Measurements from ENCODE around the gene SGCA.

Gene SGCA

DNA sequence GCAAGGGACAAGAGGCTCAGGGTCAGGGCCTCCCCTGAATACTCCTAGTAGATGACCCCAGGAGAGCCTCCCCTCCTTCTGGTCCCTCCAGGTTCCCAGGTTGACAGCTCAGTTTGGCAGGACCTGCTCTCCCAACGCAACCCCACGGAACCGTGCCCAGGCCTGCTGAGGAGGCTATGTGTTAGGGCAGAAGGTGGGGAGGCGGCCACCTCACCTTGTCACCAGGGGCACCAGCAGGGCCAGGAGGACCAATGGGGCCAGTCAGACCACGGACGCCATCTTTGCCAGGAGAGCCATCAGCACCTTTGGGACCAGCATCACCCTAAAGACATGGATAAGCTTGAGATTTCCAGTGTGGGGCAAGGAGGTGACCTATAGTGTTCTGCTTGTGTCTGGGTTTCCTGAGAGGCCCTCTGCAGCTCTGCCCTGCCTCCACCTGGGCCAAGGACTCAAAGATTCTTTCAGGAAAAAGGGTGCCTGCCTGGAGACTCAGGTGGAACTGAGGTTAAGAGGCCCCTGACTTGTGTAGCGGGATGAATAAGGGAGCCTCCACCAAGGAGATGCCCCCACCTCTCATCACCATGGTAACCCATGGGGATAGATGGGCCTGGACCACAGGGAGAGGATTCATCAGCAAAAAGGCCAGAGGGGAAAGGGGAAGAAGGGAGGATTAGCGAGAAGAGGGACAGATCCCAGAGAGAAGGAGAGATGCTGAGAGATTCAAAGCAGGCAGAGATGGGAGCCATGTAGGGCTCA, 25.0 kb downstream of the SGCA start:
- Histone ChIP-seq H3K23ac (ENCODE audit: low read length) (no peak overlapping the region), H2BK15ac (replicated peaks; ENCODE audit: low read depth) (no peak overlapping the region), H2BK120ac (ENCODE audit: low read depth, low read length) (no peak overlapping the region), H4K5ac (ENCODE audit: low read length) (no peak overlapping the region), H4K8ac (ENCODE audit: low read depth, low read length) (no peak overlapping the region), H3K79me2 (ENCODE audit: control insufficient read depth, insufficient read depth, low read length) (no peaks in the 10 kb centered on the region), H3K4me3 (ENCODE audit: low read length) (no peak overlapping the region), H3K56ac (ENCODE audit: low read length) (no peak overlapping the region), H3K4ac (ENCODE audit: low read depth, low read length) (no peak overlapping the region), H2BK5ac (ENCODE audit: low read length) (no peak overlapping the region), H3K27me3 (ENCODE audit: insufficient read depth, low read length, poor library complexity) (no peaks in the 10 kb centered on the region), H3K4me2 (ENCODE audit: low read length) (no peak overlapping the region), H3K9ac (ENCODE audit: low read length) (no peak overlapping the region), H3K79me1 (ENCODE audit: low read length) (no peaks in the 10 kb centered on the region), H2AK5ac (ENCODE audit: low read length) (no peak overlapping the region), H3K27ac (ENCODE audit: low read depth, low read length) (no peak overlapping the region), H3K36me3 (ENCODE audit: control insufficient read depth, insufficient read depth, low read length) (no peaks in the 10 kb centered on the region), H3K4me1 (ENCODE audit: control insufficient read depth, low read depth, low read length) (no peaks in the 10 kb centered on the region), H3K18ac (ENCODE audit: low read length) (no peak overlapping the region)
- DNase-seq: no peak
- no CpG with 5 or more reads among the region's 8 CpGs for WGBS (ENCODE audit: extremely low coverage, insufficient coverage, low lambda C conversion rate)

DNA sequence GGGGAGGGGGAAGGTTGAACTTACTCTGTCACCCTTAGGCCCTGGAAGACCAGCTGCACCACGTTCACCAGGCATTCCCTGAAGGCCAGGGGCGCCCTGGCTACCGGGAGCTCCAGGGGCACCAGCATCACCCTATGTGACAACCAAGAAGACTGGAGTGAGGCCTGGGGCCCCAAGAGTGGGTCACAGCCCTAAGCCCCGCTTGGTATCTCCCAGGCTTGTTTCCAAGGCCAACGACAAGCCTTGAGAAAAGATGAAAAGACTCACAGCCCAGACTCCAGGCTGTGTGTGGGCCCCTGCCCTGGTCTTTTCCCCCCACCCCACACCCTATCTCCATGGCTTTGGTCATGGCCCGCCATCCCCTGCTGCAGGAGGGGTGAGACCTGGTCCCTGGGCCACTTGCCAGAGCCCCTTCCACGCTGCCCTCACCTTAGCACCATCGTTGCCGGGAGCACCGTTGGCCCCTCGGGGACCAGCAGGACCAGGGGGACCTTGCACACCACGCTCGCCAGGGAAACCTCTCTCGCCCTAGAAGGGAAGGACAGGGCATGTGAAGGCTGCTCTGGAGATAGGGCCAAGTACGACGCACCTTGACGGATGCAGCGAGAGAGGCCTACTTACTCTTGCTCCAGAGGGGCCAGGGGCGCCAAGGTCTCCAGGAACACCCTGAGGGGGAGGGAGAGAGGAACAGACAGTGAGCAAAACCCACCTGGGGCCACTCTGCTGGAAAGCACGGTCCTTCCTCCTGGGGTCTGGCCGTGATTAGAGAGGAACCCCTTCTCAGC, 25.7 kb downstream of the SGCA start:
- no peaks in the 10 kb centered on the region for H3K79me1 ChIP-seq (ENCODE audit: low read length)
- no peak overlapping the region for H3K4me3 ChIP-seq (ENCODE audit: low read length)
- H2BK15ac ChIP-seq (replicated peaks; ENCODE audit: low read depth): no peak overlapping the region
- no peaks in the 10 kb centered on the region for H3K27me3 ChIP-seq (ENCODE audit: insufficient read depth, low read length, poor library complexity)
- no peak overlapping the region for H3K4me2 ChIP-seq (ENCODE audit: low read length)
- no peak overlapping the region for H2AK5ac ChIP-seq (ENCODE audit: low read length)
- no peak for DNase-seq
- H3K18ac ChIP-seq (ENCODE audit: low read length): no peak overlapping the region
- no peak overlapping the region for H2BK5ac ChIP-seq (ENCODE audit: low read length)
- H3K79me2 ChIP-seq (ENCODE audit: control insufficient read depth, insufficient read depth, low read length): no peaks in the 10 kb centered on the region
- no peak overlapping the region for H3K9ac ChIP-seq (ENCODE audit: low read length)
- H4K8ac ChIP-seq (ENCODE audit: low read depth, low read length): no peak overlapping the region
- H2BK120ac ChIP-seq (ENCODE audit: low read depth, low read length): no peak overlapping the region
- H3K23ac ChIP-seq (ENCODE audit: low read length): no peak overlapping the region
- no peaks in the 10 kb centered on the region for H3K4me1 ChIP-seq (ENCODE audit: control insufficient read depth, low read depth, low read length)
- H3K56ac ChIP-seq (ENCODE audit: low read length): no peak overlapping the region
- H4K5ac ChIP-seq (ENCODE audit: low read length): no peak overlapping the region
- no peak overlapping the region for H3K27ac ChIP-seq (ENCODE audit: low read depth, low read length)
- no peaks in the 10 kb centered on the region for H3K36me3 ChIP-seq (ENCODE audit: control insufficient read depth, insufficient read depth, low read length)
- no CpG with 5 or more reads among the region's 21 CpGs for WGBS (ENCODE audit: extremely low coverage, insufficient coverage, low lambda C conversion rate)
- H3K4ac ChIP-seq (ENCODE audit: low read depth, low read length): no peak overlapping the region

DNA sequence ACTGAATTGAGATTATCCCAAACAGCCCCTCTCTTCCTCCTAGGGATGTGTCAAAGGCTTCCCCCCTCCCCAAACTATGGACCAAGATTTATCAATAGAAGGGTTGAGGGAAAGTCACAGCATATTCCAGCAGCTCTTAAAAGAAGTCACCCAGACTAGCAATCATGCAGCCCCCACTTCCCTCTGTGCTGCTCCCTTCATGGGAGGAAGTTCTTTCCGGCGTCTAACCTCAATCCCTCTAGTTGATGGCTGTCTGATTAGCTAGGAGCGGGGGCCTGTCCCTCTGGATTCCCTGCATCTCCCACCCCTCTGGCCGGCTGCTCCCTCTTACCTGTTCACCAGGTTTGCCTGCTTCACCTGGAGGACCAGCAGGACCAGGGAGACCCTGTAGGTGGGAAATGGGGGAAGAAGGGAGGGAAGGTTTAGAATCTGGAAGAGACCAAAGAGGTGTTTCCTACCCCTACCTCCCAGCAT, 26.4 kb downstream of the SGCA start:
- Histone ChIP-seq H3K79me2 (ENCODE audit: control insufficient read depth, insufficient read depth, low read length) (no peaks in the 10 kb centered on the region), H3K79me1 (ENCODE audit: low read length) (no peaks in the 10 kb centered on the region), H3K56ac (ENCODE audit: low read length) (no peak overlapping the region), H3K36me3 (ENCODE audit: control insufficient read depth, insufficient read depth, low read length) (no peaks in the 10 kb centered on the region), H3K4me2 (ENCODE audit: low read length) (no peak overlapping the region), H3K4ac (ENCODE audit: low read depth, low read length) (no peak overlapping the region), H4K5ac (ENCODE audit: low read length) (no peak overlapping the region), H3K18ac (ENCODE audit: low read length) (no peak overlapping the region), H3K27me3 (ENCODE audit: insufficient read depth, low read length, poor library complexity) (no peaks in the 10 kb centered on the region), H2BK15ac (replicated peaks; ENCODE audit: low read depth) (no peak overlapping the region), H2AK5ac (ENCODE audit: low read length) (no peak overlapping the region), H4K8ac (ENCODE audit: low read depth, low read length) (no peak overlapping the region), H3K27ac (ENCODE audit: low read depth, low read length) (no peak overlapping the region), H3K23ac (ENCODE audit: low read length) (no peak overlapping the region), H2BK5ac (ENCODE audit: low read length) (no peak overlapping the region), H3K9ac (ENCODE audit: low read length) (no peak overlapping the region), H2BK120ac (ENCODE audit: low read depth, low read length) (no peak overlapping the region), H3K4me3 (ENCODE audit: low read length) (no peak overlapping the region), H3K4me1 (ENCODE audit: control insufficient read depth, low read depth, low read length) (no peaks in the 10 kb centered on the region)
- no CpG with 5 or more reads among the region's 4 CpGs for WGBS (ENCODE audit: extremely low coverage, insufficient coverage, low lambda C conversion rate)
- DNase-seq: no peak

DNA sequence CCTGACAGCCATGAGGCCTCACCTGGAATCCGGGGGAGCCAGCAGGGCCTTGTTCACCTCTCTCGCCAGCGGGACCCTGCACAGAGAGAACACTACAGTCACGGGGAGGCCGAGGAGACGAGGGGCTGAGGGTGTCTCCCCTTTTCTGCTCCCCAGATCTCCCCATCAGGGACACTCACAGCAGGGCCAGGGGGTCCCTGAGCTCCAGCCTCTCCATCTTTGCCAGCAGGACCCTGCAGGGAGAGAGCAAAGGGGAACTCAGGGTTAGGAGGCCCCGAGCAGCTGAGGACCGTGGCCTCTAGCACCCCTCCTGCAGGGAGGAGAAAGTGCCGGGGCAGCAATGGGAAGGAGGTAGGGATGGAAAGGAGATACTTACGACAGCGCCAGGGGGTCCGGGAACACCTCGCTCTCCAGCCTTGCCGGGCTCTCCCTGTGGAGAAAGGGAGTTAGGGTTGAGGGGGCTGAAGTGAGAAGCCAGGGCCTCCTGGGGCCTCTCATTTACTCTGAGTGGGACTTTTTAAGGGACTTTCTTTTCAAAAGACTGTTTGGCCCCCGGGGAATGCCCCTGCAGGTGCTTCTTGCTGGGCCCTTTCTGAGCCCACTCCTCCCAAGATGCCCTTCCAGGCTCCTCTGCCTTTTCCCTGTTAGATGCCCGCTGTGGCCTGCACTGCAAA, 26.9 kb downstream of the SGCA start:
- H2BK5ac ChIP-seq (ENCODE audit: low read length): no peak overlapping the region
- H3K4ac ChIP-seq (ENCODE audit: low read depth, low read length): no peak overlapping the region
- no peak overlapping the region for H3K56ac ChIP-seq (ENCODE audit: low read length)
- H3K79me1 ChIP-seq (ENCODE audit: low read length): no peaks in the 10 kb centered on the region
- H4K5ac ChIP-seq (ENCODE audit: low read length): no peak overlapping the region
- H2BK120ac ChIP-seq (ENCODE audit: low read depth, low read length): no peak overlapping the region
- DNase-seq: no peak
- no peak overlapping the region for H3K4me2 ChIP-seq (ENCODE audit: low read length)
- no peak overlapping the region for H3K9ac ChIP-seq (ENCODE audit: low read length)
- H2AK5ac ChIP-seq (ENCODE audit: low read length): no peak overlapping the region
- H3K27me3 ChIP-seq (ENCODE audit: insufficient read depth, low read length, poor library complexity): no peaks in the 10 kb centered on the region
- no peak overlapping the region for H3K4me3 ChIP-seq (ENCODE audit: low read length)
- no peak overlapping the region for H2BK15ac ChIP-seq (replicated peaks; ENCODE audit: low read depth)
- H3K27ac ChIP-seq (ENCODE audit: low read depth, low read length): no peak overlapping the region
- no peaks in the 10 kb centered on the region for H3K36me3 ChIP-seq (ENCODE audit: control insufficient read depth, insufficient read depth, low read length)
- H3K18ac ChIP-seq (ENCODE audit: low read length): no peak overlapping the region
- WGBS (ENCODE audit: extremely low coverage, insufficient coverage, low lambda C conversion rate): no CpG with 5 or more reads among the region's 16 CpGs
- no peak overlapping the region for H4K8ac ChIP-seq (ENCODE audit: low read depth, low read length)
- no peaks in the 10 kb centered on the region for H3K4me1 ChIP-seq (ENCODE audit: control insufficient read depth, low read depth, low read length)
- H3K23ac ChIP-seq (ENCODE audit: low read length): no peak overlapping the region
- no peaks in the 10 kb centered on the region for H3K79me2 ChIP-seq (ENCODE audit: control insufficient read depth, insufficient read depth, low read length)

DNA sequence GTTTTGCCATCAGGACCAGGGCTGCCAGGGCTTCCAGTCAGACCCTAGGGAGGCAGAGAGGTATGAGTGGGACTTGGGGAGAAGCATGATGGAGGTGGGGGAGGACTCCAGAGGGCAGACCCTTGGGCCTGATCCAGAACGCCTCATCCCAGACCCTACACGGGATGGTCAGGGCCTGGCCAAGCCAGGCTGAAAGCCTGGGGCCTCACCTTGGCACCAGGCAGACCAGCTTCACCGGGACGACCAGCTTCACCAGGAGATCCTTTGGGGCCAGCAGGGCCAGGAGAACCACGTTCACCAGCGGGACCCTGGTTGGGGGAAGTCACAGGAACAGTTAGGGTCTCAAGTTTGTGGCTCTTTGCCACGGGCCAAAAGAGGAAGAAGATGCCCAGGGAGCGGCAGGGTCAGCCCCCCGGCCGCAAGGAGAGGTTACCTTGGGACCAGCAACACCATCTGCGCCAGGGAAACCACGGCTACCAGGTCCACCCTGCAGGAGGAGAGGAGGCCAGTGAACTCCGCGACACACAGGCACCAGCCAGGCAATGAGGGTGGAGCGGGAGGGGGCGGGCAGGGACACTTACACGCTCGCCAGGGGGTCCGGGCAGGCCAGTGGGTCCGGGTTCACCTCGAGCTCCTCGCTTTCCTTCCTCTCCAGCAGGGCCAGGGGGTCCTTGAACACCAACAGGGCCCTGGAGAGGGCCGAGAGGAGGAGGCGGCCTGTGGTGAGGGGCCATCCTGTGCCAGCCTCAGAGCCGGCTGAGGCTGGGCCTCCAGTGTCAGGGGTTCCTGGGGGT, 28.5 kb downstream of the SGCA start:
- H3K4me1 ChIP-seq (ENCODE audit: control insufficient read depth, low read depth, low read length): no peaks in the 10 kb centered on the region
- H4K8ac ChIP-seq (ENCODE audit: low read depth, low read length): no peak overlapping the region
- DNase-seq: no peak
- H2BK5ac ChIP-seq (ENCODE audit: low read length): no peak overlapping the region
- H3K9ac ChIP-seq (ENCODE audit: low read length): no peak overlapping the region
- H3K4me2 ChIP-seq (ENCODE audit: low read length): no peak overlapping the region
- H2AK5ac ChIP-seq (ENCODE audit: low read length): no peak overlapping the region
- H3K56ac ChIP-seq (ENCODE audit: low read length): no peak overlapping the region
- H3K79me1 ChIP-seq (ENCODE audit: low read length): no peaks in the 10 kb centered on the region
- H3K4ac ChIP-seq (ENCODE audit: low read depth, low read length): no peak overlapping the region
- no peak overlapping the region for H3K27ac ChIP-seq (ENCODE audit: low read depth, low read length)
- H3K18ac ChIP-seq (ENCODE audit: low read length): no peak overlapping the region
- no peaks in the 10 kb centered on the region for H3K79me2 ChIP-seq (ENCODE audit: control insufficient read depth, insufficient read depth, low read length)
- H2BK15ac ChIP-seq (replicated peaks; ENCODE audit: low read depth): no peak overlapping the region
- no peak overlapping the region for H4K5ac ChIP-seq (ENCODE audit: low read length)
- no peaks in the 10 kb centered on the region for H3K36me3 ChIP-seq (ENCODE audit: control insufficient read depth, insufficient read depth, low read length)
- no peak overlapping the region for H2BK120ac ChIP-seq (ENCODE audit: low read depth, low read length)
- H3K27me3 ChIP-seq (ENCODE audit: insufficient read depth, low read length, poor library complexity): no peaks in the 10 kb centered on the region
- no peak overlapping the region for H3K4me3 ChIP-seq (ENCODE audit: low read length)
- no peak overlapping the region for H3K23ac ChIP-seq (ENCODE audit: low read length)
- no CpG with 5 or more reads among the region's 25 CpGs for WGBS (ENCODE audit: extremely low coverage, insufficient coverage, low lambda C conversion rate)
